Inflammatory macrophage treated with lipopolysaccharide for 1 hour (primary cell): ENCODE results near the gene UHRF1.

ENCODE experiments used
- DNase-seq, 2 donors: peaks; one replicate each; pipeline ENCODE4 v3.0.0-alpha.2; 2020 to 2022

The UHRF1 gene

GRCh38 chr19:4991996-4992698 lies 82.8 kb downstream of the UHRF1 start:
- DNase-seq, result no peak

DNA sequence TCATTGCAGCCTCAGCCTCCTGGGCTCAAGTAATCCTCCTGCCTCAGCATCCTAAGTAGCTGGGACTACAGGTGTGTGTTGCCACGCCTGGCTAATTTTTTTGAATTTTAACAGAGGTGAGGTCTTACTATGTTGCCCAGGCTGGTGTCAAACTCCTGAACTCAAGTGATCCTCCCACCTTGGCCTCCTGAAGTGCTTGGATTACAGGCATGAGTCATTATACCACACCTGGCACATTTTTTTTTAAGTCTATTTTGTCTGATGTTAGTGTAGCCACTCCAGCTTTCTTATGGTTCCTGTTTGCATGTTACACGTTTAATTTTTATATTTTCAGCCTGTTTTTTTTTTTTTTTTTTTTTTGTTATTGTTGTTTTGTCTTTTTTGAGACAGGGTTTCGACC lies 84.4 kb downstream of the UHRF1 start:
- no peak for DNase-seq

- no peak for DNase-seq
Observed at GRCh38 chr19:4996701-4997100, 87.4 kb downstream of the UHRF1 start.

GRCh38 chr19:4997297-4997696 lies 88.0 kb downstream of the UHRF1 start:
- no peak for DNase-seq

DNA sequence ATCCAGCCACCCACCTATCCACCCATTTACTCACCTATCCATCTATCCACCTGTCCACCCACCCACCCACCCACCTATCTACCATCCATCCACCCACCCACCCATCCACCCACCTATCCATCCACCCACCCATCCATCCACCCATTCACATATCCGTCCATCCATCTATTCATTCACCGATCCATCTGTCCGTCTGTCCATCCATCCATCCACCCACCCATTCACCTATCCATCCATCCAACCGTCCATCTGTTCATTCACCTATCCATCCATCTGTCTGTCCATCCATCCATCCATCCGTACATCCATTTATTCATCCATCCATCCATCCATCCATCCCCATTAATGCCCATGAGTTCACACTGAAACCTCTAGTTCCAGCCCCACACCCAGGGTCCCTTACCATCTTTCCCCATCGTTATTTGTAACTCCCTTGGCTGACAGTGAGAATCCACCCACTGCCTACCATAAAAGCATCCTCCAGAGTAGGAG lies 90.9 kb downstream of the UHRF1 start:
- DNase-seq, result no peak

DNA sequence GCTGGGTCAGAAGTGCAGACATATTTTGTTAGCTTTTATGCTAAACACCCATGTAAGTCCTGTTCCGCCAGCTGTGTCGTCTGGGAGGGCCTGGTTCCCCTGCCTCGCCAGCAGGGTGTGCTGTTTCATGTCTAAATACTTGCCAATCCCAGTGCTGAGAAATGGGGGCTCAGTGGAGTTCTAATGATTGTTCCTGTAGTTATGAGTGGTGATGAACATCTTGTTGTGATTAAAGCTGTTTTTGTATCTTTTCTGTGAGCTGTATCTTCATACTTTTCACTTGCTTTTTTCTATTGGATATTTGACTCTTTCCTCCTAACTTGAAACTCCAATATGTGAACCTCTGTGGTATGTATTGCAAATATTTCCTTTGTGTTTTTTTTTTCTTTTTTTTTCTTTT lies 92.3 kb downstream of the UHRF1 start:
- peak in 1 of 2 donors; percentile 50 for DNase-seq

DNA sequence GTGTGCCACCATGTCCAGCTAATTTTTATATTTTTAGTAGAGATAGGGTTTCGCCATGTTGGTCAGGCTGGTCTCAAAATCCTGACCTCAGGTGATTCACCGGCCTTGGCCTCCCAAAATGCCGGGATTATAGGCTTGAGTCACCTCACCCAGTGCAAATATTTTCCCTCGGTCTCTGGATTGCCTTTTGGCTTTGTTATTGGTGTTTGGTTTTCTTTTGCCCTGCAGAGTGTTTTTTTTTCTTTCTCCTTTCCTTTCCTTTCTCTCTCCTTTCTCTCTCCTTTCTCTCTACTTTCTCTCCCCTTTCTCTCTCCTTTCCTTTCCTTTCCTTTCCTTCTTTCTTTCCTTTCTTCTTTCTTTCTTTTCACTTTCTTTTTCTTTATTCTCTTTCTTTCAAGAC lies 92.8 kb downstream of the UHRF1 start:
- DNase-seq, result no peak

GRCh38 chr19:5003781-5004180 lies 94.5 kb downstream of the UHRF1 start:
- DNase-seq, result no peak

DNA sequence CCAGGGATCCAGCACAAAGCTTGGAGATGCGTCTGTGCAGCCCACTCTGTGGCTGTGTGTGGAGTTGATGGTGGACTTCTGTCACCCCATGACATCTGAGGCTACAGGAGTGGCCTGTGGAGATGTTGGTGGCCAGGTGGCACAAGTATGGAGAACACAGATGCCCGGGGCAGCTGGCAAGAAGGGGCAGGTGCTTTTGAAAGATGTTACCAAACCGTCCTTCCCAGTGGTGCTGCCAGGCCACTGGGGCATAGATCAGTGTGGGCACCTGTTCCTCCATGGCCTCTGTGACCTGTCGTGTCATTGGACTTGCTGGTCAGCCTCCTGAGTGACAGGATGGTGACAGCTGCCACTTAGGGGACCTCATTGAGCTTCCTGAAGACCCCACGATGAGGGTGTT lies 95.8 kb downstream of the UHRF1 start:
- no peak for DNase-seq

- no peak for DNase-seq
Observed at GRCh38 chr19:5006201-5006600, 96.9 kb downstream of the UHRF1 start.

DNA sequence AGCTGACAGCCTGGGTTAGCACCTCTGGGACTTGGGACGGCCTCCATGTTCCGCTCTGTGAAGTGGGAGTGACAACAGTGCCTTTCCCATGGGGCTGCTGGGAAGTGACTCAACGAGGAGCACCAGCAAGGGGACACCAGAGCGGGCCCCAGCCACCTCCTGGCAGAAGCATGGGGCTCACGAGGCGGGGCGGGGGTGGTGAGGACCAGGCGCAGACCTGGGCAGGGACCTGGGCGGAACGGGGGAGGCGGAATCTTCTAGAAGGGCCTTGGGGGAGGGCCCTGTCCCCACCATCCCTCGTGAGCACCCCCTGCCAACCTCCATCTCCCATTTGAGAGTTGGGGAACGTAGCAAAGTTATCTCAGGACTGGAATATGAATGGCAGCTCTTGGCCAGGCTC lies 97.5 kb downstream of the UHRF1 start:
- no peak for DNase-seq
